HCT116 (cell line): Measurements from ENCODE around the gene ZBTB7C.

ENCODE experiments used
- EGR1 ChIP-seq: IDR thresholded peaks from 2 replicates; pipeline ENCODE4 v1.6.1; 2012; ENCODE audit warnings: low read depth
- POLR2A ChIP-seq: IDR thresholded peaks from 2 replicates; pipeline ENCODE4 v1.7.0; 2011; ENCODE audit warnings: borderline replicate concordance; ENCODE audit not compliant: insufficient read depth, insufficient read length; ENCODE audit errors: extremely low read depth
- RAD21 ChIP-seq: IDR thresholded peaks from 2 replicates; pipeline ENCODE4 v1.6.1; 2012; ENCODE audit warnings: low read depth, mild to moderate bottlenecking
- SIN3A ChIP-seq: IDR thresholded peaks from 2 replicates; pipeline ENCODE4 v1.6.1; 2012; ENCODE audit warnings: low read depth
- SRF ChIP-seq: IDR thresholded peaks from 2 replicates; pipeline ENCODE4 v1.6.1; 2012; ENCODE audit warnings: low read depth
- ZNF274 ChIP-seq: fragments of 200-500 bp; sonication (Bioruptor generic); IDR thresholded peaks from 2 replicates; pipeline ENCODE4 v1.6.1; 2014; ENCODE audit warnings: mild to moderate bottlenecking, low read depth, low read length, inconsistent platforms
- TF ChIP-seq, protein P1 (sequence below), 3 experiments: fragments of 200-600 bp in 1 of 3; sonication (generic) in 1 of 3; IDR thresholded peaks in 2 of 3; conservative IDR thresholded peaks in 1 of 3; 2 replicates each; pipeline ENCODE4 v1.5.1; 2012 to 2017; ENCODE audit warnings: low read depth in 2 of 3, low read length in 2 of 3, antibody characterized with exemption in 1 of 3, borderline replicate concordance in 1 of 3, control low read depth in 1 of 3, mild to moderate bottlenecking in 1 of 3, mixed read lengths in 1 of 3, mixed run types in 1 of 3, moderate library complexity in 1 of 3; ENCODE audit not compliant: insufficient read depth in 1 of 3
- TF ChIP-seq, protein P2 (sequence below): IDR thresholded peaks from 2 replicates; pipeline ENCODE4 v1.6.1; 2011; ENCODE audit warnings: mild to moderate bottlenecking, low read length, moderate library complexity; ENCODE audit not compliant: insufficient replicate concordance; ENCODE audit errors: extremely low read depth

DNA sequence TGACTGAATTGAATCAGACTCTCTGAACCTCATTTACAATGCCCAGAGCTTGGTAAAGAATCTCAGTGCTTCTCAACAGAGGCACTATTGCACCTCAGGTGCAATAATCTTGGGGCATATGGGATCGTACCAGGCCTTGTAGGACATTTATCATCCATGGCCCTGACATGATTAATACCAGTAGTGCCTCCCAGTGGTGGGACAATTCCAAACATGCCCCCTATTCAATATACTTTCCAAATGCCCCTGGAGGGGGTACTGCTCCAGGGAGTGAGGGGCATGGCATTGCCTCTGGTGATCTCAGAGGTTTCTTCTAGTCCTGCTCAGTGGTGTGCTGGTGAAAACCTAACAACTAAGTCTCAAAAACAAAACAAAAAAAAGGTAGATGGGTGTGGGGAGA, 303.9 kb downstream of the ZBTB7C start:
- TF ChIP-seq, protein P1, sequence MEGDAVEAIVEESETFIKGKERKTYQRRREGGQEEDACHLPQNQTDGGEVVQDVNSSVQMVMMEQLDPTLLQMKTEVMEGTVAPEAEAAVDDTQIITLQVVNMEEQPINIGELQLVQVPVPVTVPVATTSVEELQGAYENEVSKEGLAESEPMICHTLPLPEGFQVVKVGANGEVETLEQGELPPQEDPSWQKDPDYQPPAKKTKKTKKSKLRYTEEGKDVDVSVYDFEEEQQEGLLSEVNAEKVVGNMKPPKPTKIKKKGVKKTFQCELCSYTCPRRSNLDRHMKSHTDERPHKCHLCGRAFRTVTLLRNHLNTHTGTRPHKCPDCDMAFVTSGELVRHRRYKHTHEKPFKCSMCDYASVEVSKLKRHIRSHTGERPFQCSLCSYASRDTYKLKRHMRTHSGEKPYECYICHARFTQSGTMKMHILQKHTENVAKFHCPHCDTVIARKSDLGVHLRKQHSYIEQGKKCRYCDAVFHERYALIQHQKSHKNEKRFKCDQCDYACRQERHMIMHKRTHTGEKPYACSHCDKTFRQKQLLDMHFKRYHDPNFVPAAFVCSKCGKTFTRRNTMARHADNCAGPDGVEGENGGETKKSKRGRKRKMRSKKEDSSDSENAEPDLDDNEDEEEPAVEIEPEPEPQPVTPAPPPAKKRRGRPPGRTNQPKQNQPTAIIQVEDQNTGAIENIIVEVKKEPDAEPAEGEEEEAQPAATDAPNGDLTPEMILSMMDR (IDR thresholded peaks at IDR 0.05 in 2 of 3, conservative IDR thresholded peaks at IDR 0.05 in 1 of 3; ENCODE audit: borderline replicate concordance in 1 of 3, insufficient read depth in 1 of 3, low read depth in 2 of 3, low read length in 2 of 3) = peak; percentile 22 to 32 (median 28); a peak in 3 of 6 replicates
- TF ChIP-seq, protein P2, sequence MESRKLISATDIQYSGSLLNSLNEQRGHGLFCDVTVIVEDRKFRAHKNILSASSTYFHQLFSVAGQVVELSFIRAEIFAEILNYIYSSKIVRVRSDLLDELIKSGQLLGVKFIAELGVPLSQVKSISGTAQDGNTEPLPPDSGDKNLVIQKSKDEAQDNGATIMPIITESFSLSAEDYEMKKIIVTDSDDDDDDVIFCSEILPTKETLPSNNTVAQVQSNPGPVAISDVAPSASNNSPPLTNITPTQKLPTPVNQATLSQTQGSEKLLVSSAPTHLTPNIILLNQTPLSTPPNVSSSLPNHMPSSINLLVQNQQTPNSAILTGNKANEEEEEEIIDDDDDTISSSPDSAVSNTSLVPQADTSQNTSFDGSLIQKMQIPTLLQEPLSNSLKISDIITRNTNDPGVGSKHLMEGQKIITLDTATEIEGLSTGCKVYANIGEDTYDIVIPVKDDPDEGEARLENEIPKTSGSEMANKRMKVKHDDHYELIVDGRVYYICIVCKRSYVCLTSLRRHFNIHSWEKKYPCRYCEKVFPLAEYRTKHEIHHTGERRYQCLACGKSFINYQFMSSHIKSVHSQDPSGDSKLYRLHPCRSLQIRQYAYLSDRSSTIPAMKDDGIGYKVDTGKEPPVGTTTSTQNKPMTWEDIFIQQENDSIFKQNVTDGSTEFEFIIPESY = no peak
- TF ChIP-seq POLR2A (no peak), SIN3A (no peak), RAD21 (peak; percentile 27; the same call in 1 of the 2 replicates), ZNF274 (no peak), SRF (no peak), EGR1 (no peak)
